HG02840 (cell line): ENCODE data around the gene GPD1.
A peak's percentile ranks its signal among the peaks of the same experiment; 100 is the strongest.

Experiments used
- ATAC-seq: cut with Tn5 transposase; IDR thresholded peaks from one replicate; pipeline ENCODE4 v1.9.1; 2021; ENCODE audit warnings: mild to moderate bottlenecking, moderate library complexity, moderate number of reproducible peaks; ENCODE audit not compliant: unreplicated experiment, low FRiP score

Gene GPD1

GRCh38 chr12:50099302-50100008 lies 4.4 kb upstream of the GPD1 start:
- no peak for ATAC-seq

DNA sequence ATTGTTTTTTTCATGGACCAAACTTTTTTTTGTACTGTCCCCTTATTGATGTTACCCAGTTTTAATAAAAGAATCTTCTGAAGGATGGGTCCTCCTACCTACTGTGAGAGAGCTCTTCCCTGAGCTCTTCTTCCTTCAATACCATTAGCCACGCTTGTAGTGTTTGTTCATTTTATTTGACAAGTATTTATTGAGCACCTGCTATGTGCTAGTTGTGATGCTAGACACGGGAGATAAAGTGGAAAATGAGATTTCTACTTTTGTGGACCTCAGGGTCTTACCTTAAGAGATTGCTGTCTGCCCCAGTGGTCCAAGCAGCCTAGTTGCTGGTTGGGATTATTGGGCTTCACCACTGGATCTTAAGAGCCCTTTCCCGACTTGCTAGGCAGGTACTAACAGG lies 3.2 kb upstream of the GPD1 start:
- no peak for ATAC-seq

- no peak for ATAC-seq
Measured at GRCh38 chr12:50101663-50102062, 2.1 kb upstream of the GPD1 start.

- ATAC-seq = no peak
Measured at GRCh38 chr12:50102131-50102531, 1.7 kb upstream of the GPD1 start.

- no peak for ATAC-seq
Measured at GRCh38 chr12:50102646-50103309, 1.0 kb upstream of the GPD1 start.

DNA sequence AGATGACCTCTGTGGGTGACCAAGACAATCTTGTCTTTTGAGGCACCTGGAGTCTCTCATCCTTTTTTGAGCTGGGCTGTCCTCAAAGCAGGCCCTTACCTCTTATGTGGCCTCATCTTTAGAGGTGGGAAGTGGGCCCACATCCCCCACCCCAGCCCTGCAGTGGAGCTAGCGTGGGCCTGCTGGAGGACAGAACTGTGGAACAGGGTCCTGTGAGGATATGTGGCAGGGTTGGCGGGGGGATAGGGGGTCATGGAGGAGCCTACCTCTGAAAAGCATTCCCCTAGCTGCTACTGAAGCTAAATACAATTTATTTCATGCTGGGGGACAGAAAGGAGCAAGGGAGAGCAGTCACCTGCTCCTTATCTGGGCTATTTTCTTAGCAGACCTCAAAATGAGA lies 457 bp upstream of the GPD1 start:
- no peak for ATAC-seq

DNA sequence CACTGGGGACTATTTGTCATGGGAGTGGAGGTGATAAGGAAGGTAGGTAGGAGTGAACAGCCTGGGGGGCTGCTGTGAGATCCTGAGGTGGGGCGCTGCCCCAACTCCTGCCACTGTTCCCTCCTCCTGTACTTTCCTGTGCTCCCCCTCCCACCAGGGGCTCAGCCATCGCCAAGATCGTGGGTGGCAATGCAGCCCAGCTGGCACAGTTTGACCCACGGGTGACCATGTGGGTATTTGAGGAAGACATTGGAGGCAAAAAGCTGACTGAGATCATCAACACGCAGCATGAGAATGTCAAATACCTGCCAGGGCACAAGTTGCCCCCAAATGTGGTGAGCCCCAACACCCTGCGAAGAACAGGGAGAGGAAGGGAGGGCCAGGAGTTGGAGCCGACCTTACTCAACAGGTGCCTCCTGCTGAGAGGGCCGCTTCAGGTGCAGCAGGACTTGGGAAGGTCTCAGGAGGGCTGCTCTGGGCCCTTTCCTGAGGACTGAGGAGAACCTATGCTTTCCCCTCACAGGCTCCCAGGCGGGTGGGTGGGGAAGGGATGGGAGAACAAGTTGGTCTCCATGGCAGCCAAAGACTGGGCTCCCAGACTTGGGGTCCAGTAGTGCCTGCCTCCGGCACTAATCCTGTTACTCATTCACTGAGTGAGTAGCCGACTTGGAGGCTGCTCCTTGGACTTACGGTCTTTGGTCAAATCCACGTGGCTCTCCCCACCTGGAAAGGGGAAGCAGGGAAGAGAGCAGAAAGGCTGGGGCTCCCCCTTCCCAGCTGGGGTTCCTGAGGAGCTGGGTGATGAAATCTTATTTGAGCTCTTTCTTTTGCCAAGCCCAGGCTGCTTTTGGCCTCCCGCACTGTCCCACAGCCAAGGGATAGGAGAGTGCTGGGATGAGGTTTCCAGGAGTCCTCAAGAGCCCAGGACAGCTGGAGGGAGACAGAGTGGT lies 884 bp downstream of the GPD1 start:
- no peak for ATAC-seq

- no peak for ATAC-seq
Measured at GRCh38 chr12:50105913-50106450, 2.2 kb downstream of the GPD1 start.

DNA sequence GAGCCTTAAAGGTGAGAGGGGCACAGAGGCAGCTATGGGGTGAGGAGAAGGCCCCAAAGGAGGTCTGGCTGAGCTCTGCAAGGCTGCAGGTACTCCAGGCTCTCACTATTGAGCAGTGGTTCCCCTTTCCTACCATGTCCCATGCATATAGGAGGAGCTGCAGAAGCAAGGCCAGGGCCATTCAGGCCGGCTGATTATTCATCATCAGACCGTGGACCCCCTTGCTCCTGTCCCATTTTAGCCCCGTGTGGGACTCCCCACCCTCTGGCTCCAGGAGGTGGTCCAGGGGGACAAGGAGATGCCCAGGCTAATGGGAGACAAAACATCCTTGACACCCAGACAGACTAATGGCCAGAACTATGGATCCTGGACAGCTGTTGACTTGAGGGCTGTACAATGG lies 3.1 kb downstream of the GPD1 start:
- ATAC-seq = no peak

DNA sequence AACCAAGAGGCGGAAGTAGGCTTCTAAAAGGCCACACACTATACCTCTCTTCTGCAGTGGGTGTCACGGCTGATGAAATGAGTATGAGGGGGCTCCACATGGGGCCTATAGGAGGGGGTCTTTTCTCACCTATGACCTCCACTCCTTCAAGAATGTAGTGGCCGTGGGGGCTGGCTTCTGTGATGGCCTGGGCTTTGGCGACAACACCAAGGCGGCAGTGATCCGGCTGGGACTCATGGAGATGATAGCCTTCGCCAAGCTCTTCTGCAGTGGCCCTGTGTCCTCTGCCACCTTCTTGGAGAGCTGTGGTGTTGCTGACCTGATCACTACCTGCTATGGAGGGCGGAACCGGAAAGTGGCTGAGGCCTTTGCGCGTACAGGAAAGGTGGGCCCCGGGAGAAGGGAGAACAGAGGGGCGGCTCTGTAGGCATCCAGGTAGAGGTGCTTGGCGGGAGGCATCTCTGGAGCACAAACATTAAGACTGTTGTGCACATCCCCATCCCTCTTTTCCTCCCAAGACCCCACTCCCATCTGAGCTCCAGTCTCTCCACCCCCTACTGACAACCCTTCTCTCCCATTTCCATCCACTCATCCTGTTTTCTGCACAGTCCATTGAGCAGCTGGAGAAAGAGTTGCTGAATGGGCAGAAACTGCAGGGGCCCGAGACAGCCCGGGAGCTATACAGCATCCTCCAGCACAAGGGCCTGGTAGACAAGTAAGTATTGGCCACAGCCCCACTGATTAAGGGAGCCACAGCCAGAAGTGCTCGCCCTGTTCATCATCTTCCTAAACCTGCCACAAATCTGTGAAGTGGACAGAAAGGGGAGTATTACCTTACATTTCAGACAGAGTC lies 3.8 kb downstream of the GPD1 start:
- ATAC-seq = no peak

- no peak for ATAC-seq
Measured at GRCh38 chr12:50109319-50109718, 5.5 kb downstream of the GPD1 start.

- ATAC-seq = no peak
Measured at GRCh38 chr12:50110127-50110761, 6.4 kb downstream of the GPD1 start.

DNA sequence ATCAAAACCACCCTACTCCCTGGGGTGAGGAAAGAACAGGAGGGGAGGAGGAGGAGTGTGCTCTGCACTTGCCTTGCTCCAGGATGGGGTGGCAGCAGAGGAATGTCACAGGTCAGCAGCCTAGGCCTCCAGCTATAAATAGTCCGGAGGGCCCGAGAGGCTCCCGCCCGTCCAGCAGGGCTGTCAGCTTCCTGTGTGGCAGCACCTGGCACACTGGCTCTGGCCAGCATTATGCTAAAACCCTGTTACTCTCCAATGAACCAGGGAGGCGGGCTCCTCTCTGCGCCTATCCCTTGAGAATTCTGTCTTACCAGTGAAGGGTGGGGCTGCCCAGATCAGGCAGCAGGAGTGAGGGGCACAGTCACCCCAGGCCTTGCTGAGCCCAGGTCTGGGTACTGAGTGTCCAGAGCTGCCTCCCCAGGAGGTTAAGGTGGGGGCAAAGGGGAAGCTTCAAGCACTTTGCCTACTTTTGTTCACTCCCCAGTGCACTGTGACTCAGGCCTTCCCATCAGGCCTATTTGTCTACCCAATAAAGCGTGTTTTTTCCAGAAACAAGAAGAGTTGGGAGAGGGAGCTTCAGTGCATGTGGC lies 7.0 kb downstream of the GPD1 start:
- no peak for ATAC-seq

DNA sequence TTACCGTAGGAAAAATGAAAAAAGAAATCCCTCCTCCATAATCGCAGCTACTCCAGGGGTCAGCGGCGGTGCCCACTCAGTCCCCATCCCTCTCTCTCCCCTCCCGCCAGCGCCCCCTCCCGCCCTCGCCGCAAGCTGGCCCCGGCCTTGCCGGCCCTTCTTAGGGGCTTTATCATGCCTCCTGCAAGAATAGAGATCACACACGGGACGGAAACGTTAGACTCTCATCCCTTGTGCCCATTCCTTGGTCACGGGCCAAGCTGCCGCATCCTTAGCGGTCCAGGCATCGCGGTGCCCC lies 7.5 kb downstream of the GPD1 start:
- peak; percentile 1 for ATAC-seq

DNA sequence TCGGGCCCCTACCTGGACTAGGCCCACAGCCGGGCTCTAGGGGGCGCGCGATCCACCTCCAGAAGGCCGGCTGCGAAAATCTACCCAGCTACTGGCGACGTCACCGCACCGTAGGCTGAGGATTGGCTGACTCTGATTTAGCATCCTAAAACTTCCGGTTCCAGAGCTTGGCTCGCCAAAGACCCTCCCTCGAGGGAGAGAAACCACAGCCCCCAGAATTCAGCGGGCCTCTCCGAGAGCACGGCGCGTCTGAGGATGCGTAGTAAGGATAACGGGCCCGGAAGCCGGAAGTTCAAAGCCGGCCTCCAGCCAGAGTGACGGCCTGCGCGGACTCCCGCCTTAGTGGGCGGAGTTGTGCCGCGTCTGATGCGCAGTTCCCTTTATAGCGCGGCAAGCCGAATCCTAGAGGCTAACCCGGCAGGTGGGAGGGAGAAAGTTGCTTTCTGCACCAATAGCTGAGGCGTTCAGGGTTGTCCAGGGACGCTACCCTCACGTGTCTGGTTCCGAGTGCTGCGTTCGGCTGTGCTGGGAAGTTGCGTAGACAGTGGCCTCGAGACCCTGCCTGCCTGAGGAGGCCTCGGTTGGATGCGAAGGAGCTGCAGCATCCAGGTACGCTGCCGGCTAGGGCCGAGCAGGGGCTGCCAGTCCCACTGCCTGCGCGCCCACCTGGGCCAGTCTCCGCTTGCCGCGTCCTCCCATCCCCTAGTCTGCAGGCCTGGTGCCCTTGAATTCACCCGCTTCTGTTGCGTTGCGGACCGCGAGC lies 8.1 kb downstream of the GPD1 start, which contains the start of gene COX14:
Gene COX14 (plus strand): TSS at position 544 of the 763 bp plus-strand sequence. CDS start 7,808 bp downstream, outside the sequence.
- peak; percentile 88 for ATAC-seq

- no peak for ATAC-seq
Measured at GRCh38 chr12:50112456-50113218, 8.8 kb downstream of the GPD1 start.

GRCh38 chr12:50117057-50117622 lies 13.3 kb downstream of the GPD1 start:
- no peak for ATAC-seq
